Measurements from ENCODE around the gene CEP112. TPM values are rescaled to one million over a fixed set of nuclear protein-coding genes. Genes with fewer than 3 reads are reported as not detected.

The CEP112 gene
- total and polyA plus RNA-seq, 2 experiments from 2014 or later: 4.0 to 4.3 TPM

DNA sequence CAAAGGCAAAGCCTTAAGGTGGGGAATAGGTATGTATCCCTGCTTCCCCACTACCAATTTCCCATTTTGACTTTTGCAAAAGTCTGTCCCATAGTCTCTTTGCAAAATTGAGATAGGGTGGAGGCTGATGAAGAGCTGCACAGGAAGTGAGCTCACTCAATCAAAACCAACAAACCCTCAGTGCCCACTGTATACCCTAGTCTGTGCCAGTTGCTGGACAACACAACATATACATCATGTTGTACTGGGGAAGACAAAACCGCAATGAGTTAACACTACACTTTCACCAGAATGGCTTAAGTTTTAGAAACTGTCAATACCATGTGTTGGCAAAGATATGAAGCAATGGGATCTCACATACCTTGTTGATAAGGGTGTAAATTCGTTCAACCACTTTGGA lies 590.1 kb downstream of the CEP112 start:
- Mint-ChIP-seq H3K36me3 (ENCODE audit: low read depth) (no peaks in the 10 kb centered on the region; the same call in 2 of the 3 replicates), H3K27ac (no peak overlapping the region), H3K4me1 (peaks cover 8% of the 10 kb centered on the region), H3K4me3 (no peak overlapping the region), H3K27me3 (ENCODE audit: insufficient read depth, low read depth, poor library complexity) (peaks cover 2% of the 10 kb centered on the region), H3K9me3 (no peaks in the 10 kb centered on the region)
- no peak overlapping the region for H2AFZ ChIP-seq
- no peaks in the 10 kb centered on the region for H4K20me1 ChIP-seq (replicated peaks; ENCODE audit: insufficient read depth)
- H3K27ac ChIP-seq (ENCODE audit: low read depth): no peak overlapping the region
- no peaks in the 10 kb centered on the region; the same call in 1 of the 2 replicates for H3K36me3 ChIP-seq (ENCODE audit: insufficient read depth)
- TF ChIP-seq, protein P1, sequence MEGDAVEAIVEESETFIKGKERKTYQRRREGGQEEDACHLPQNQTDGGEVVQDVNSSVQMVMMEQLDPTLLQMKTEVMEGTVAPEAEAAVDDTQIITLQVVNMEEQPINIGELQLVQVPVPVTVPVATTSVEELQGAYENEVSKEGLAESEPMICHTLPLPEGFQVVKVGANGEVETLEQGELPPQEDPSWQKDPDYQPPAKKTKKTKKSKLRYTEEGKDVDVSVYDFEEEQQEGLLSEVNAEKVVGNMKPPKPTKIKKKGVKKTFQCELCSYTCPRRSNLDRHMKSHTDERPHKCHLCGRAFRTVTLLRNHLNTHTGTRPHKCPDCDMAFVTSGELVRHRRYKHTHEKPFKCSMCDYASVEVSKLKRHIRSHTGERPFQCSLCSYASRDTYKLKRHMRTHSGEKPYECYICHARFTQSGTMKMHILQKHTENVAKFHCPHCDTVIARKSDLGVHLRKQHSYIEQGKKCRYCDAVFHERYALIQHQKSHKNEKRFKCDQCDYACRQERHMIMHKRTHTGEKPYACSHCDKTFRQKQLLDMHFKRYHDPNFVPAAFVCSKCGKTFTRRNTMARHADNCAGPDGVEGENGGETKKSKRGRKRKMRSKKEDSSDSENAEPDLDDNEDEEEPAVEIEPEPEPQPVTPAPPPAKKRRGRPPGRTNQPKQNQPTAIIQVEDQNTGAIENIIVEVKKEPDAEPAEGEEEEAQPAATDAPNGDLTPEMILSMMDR (conservative IDR thresholded peaks at IDR 0.05; ENCODE audit: low read depth in 2 of 2): no peak
- TF ChIP-seq NANOG (IDR thresholded peaks at IDR 0.05; ENCODE audit: borderline replicate concordance): no peak
- TF ChIP-seq ZNF331 (CRISPR knock-in tag; IDR thresholded peaks at IDR 0.05; ENCODE audit: low read depth): no peak
- TF ChIP-seq ZNF114 (CRISPR knock-in tag; IDR thresholded peaks at IDR 0.05): no peak
- no peak for TF ChIP-seq EZH2phosphoT487 (IDR thresholded peaks at IDR 0.05; ENCODE audit: unreplicated experiment)
- TF ChIP-seq CREB1 (CRISPR knock-in tag; IDR thresholded peaks at IDR 0.05; ENCODE audit: low read depth): no peak
- TF ChIP-seq, protein P2, sequence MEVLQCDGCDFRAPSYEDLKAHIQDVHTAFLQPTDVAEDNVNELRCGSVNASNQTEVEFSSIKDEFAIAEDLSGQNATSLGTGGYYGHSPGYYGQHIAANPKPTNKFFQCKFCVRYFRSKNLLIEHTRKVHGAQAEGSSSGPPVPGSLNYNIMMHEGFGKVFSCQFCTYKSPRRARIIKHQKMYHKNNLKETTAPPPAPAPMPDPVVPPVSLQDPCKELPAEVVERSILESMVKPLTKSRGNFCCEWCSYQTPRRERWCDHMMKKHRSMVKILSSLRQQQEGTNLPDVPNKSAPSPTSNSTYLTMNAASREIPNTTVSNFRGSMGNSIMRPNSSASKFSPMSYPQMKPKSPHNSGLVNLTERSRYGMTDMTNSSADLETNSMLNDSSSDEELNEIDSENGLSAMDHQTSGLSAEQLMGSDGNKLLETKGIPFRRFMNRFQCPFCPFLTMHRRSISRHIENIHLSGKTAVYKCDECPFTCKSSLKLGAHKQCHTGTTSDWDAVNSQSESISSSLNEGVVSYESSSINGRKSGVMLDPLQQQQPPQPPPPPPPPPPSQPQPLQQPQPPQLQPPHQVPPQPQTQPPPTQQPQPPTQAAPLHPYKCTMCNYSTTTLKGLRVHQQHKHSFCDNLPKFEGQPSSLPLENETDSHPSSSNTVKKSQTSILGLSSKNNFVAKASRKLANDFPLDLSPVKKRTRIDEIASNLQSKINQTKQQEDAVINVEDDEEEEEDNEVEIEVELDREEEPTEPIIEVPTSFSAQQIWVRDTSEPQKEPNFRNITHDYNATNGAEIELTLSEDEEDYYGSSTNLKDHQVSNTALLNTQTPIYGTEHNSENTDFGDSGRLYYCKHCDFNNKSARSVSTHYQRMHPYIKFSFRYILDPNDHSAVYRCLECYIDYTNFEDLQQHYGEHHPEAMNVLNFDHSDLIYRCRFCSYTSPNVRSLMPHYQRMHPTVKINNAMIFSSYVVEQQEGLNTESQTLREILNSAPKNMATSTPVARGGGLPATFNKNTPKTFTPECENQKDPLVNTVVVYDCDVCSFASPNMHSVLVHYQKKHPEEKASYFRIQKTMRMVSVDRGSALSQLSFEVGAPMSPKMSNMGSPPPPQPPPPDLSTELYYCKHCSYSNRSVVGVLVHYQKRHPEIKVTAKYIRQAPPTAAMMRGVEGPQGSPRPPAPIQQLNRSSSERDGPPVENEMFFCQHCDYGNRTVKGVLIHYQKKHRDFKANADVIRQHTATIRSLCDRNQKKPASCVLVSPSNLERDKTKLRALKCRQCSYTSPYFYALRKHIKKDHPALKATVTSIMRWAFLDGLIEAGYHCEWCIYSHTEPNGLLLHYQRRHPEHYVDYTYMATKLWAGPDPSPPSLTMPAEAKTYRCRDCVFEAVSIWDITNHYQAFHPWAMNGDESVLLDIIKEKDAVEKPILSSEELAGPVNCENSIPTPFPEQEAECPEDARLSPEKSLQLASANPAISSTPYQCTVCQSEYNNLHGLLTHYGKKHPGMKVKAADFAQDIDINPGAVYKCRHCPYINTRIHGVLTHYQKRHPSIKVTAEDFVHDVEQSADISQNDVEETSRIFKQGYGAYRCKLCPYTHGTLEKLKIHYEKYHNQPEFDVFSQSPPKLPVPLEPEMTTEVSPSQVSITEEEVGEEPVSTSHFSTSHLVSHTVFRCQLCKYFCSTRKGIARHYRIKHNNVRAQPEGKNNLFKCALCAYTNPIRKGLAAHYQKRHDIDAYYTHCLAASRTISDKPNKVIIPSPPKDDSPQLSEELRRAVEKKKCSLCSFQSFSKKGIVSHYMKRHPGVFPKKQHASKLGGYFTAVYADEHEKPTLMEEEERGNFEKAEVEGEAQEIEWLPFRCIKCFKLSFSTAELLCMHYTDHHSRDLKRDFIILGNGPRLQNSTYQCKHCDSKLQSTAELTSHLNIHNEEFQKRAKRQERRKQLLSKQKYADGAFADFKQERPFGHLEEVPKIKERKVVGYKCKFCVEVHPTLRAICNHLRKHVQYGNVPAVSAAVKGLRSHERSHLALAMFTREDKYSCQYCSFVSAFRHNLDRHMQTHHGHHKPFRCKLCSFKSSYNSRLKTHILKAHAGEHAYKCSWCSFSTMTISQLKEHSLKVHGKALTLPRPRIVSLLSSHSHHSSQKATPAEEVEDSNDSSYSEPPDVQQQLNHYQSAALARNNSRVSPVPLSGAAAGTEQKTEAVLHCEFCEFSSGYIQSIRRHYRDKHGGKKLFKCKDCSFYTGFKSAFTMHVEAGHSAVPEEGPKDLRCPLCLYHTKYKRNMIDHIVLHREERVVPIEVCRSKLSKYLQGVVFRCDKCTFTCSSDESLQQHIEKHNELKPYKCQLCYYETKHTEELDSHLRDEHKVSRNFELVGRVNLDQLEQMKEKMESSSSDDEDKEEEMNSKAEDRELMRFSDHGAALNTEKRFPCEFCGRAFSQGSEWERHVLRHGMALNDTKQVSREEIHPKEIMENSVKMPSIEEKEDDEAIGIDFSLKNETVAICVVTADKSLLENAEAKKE (CRISPR knock-in tag; IDR thresholded peaks at IDR 0.05): no peak
- TF ChIP-seq, protein P3, sequence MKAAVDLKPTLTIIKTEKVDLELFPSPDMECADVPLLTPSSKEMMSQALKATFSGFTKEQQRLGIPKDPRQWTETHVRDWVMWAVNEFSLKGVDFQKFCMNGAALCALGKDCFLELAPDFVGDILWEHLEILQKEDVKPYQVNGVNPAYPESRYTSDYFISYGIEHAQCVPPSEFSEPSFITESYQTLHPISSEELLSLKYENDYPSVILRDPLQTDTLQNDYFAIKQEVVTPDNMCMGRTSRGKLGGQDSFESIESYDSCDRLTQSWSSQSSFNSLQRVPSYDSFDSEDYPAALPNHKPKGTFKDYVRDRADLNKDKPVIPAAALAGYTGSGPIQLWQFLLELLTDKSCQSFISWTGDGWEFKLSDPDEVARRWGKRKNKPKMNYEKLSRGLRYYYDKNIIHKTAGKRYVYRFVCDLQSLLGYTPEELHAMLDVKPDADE (IDR thresholded peaks at IDR 0.05): no peak
- no peak for TF ChIP-seq STAT1 (IDR thresholded peaks at IDR 0.05; ENCODE audit: unreplicated experiment)
- TF ChIP-seq, protein P4, sequence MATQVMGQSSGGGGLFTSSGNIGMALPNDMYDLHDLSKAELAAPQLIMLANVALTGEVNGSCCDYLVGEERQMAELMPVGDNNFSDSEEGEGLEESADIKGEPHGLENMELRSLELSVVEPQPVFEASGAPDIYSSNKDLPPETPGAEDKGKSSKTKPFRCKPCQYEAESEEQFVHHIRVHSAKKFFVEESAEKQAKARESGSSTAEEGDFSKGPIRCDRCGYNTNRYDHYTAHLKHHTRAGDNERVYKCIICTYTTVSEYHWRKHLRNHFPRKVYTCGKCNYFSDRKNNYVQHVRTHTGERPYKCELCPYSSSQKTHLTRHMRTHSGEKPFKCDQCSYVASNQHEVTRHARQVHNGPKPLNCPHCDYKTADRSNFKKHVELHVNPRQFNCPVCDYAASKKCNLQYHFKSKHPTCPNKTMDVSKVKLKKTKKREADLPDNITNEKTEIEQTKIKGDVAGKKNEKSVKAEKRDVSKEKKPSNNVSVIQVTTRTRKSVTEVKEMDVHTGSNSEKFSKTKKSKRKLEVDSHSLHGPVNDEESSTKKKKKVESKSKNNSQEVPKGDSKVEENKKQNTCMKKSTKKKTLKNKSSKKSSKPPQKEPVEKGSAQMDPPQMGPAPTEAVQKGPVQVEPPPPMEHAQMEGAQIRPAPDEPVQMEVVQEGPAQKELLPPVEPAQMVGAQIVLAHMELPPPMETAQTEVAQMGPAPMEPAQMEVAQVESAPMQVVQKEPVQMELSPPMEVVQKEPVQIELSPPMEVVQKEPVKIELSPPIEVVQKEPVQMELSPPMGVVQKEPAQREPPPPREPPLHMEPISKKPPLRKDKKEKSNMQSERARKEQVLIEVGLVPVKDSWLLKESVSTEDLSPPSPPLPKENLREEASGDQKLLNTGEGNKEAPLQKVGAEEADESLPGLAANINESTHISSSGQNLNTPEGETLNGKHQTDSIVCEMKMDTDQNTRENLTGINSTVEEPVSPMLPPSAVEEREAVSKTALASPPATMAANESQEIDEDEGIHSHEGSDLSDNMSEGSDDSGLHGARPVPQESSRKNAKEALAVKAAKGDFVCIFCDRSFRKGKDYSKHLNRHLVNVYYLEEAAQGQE (IDR thresholded peaks at IDR 0.05; ENCODE audit: unreplicated experiment): no peak
- no peak for TF ChIP-seq EZH2 (IDR thresholded peaks at IDR 0.05; ENCODE audit: low read depth, unreplicated experiment)
- no peak for TF ChIP-seq JUNB (IDR thresholded peaks at IDR 0.05; ENCODE audit: unreplicated experiment)
- no peak for TF ChIP-seq POLR2AphosphoS5 (IDR thresholded peaks at IDR 0.05; ENCODE audit: low read depth)
- H3F3A ChIP-seq (replicated peaks; ENCODE audit: low read depth): no peaks in the 10 kb centered on the region
- H3K9me2 ChIP-seq (ENCODE audit: insufficient read depth): no peaks in the 10 kb centered on the region
- no peak overlapping the region for H3K4me2 ChIP-seq
- ATAC-seq (no peak), DNase-seq (ENCODE audit: low spot score) (no peak)
- no peaks in the 10 kb centered on the region for H3K27me3 ChIP-seq (ENCODE audit: insufficient read depth)
- no peaks in the 10 kb centered on the region; the same call in 1 of the 2 replicates for H3K4me1 ChIP-seq (ENCODE audit: insufficient read depth)
- no peak overlapping the region for H3K4me3 ChIP-seq
- no peaks in the 10 kb centered on the region for H3K79me2 ChIP-seq (replicated peaks; ENCODE audit: insufficient read depth)
